HepG2 (cell line): ENCODE results near the gene GALR2. TPM values are rescaled to one million over a fixed set of nuclear protein-coding genes. Genes with fewer than 3 reads are reported as not detected.

Source experiments
- ATAC-seq: fragments of 200-7000 bp; cut with Tn5 transposase; 3 replicates; pipeline ENCODE4 v1.9.1; 2020; ENCODE audit warnings: mild to moderate bottlenecking, moderate library complexity
- BruUV-seq: library from RNA; stranded (reverse); fragments of 400-500 nt; replicated peaks from 2 replicates; lab custom pipeline; 2021; lab: Mats Ljungman, UMichigan
- CTCF ChIA-PET: fragments of 300-600 bp; formaldehyde crosslinking; extraction: SDS; loops from one replicate; lab custom pipeline; 2021; ENCODE audit warnings: low total read pairs, inconsistent platforms, low intra/inter-chr PET ratio; lab: Yijun Ruan, JAX
- POLR2A ChIA-PET: fragments of 350-600 bp; sonication (Branson Sonifier 250); formaldehyde crosslinking; loops from one replicate; lab custom pipeline; 2020; ENCODE audit warnings: antibody characterized with exemption, inconsistent platforms; lab: Yijun Ruan, JAX
- DNase-seq: peaks from one replicate; pipeline ENCODE4 v3.0.0-alpha.2; 2015; ENCODE audit warnings: low spot score
- FAIRE-seq: peaks from 3 replicates; lab custom pipeline; 2011; peaks lifted over from hg19 to GRCh38; lab: Jason Lieb, UNC
- H2AFZ ChIP-seq: one replicate; pipeline ENCODE4 v1.6.1; 2011; ENCODE audit warnings: low read length, inconsistent platforms
- H3K27ac ChIP-seq: fragments of 300-600 bp; 3 replicates; pipeline ENCODE4 v1.8.0; 2011; ENCODE audit warnings: mixed run types, mild to moderate bottlenecking, mixed read lengths, low read length, inconsistent platforms; ENCODE audit not compliant: insufficient read depth; ENCODE audit errors: extremely low read length
- H3K27me3 ChIP-seq, 2 experiments: fragments of 200-600 bp in 1 of 2; 2 replicates in 1 of 2; 3 replicates in 1 of 2; pipeline versions ENCODE4 v1.6.0 to v1.8.0; 2011; ENCODE audit warnings: low read length in 2 of 2, mild to moderate bottlenecking in 2 of 2, moderate library complexity in 2 of 2, inconsistent platforms in 1 of 2; ENCODE audit not compliant: insufficient read depth in 2 of 2, control insufficient read depth in 1 of 2
- H3K36me3 ChIP-seq, 2 experiments: fragments of 200-600 bp in 1 of 2; replicated peaks in 1 of 2; 2 replicates in 1 of 2; 3 replicates in 1 of 2; pipeline versions ENCODE4 v1.5.1 to v1.8.0; 2011; ENCODE audit warnings: low read length in 2 of 2, inconsistent platforms in 1 of 2; ENCODE audit not compliant: insufficient read depth in 2 of 2, control insufficient read depth in 1 of 2
- H3K4me1 ChIP-seq: 2 replicates; pipeline ENCODE4 v1.5.1; 2012; ENCODE audit warnings: low read length, inconsistent platforms; ENCODE audit not compliant: insufficient read depth
- H3K4me2 ChIP-seq: 2 replicates; pipeline ENCODE4 v1.6.0; 2011; ENCODE audit warnings: low read depth, low read length, inconsistent platforms
- H3K4me3 ChIP-seq, 3 experiments: fragments of 200-600 bp in 1 of 3; sonication (generic), shearing (Covaris generic) in 1 of 3; replicated peaks in 1 of 3; 2 replicates each; pipeline ENCODE4 v1.5.1; 2011 to 2016; ENCODE audit warnings: low read length in 3 of 3, inconsistent platforms in 2 of 3, low read depth in 2 of 3, mild to moderate bottlenecking in 2 of 3, control low read depth in 1 of 3, mixed read lengths in 1 of 3; ENCODE audit not compliant: insufficient read depth in 1 of 3
- H3K79me2 ChIP-seq: one replicate; pipeline ENCODE4 v1.6.1; 2011; ENCODE audit warnings: low read length, inconsistent platforms; ENCODE audit not compliant: insufficient read depth
- H3K9ac ChIP-seq: 2 replicates; pipeline ENCODE4 v1.6.0; 2011; ENCODE audit warnings: mild to moderate bottlenecking, low read depth, low read length, inconsistent platforms; ENCODE audit not compliant: insufficient read depth
- H3K9me3 ChIP-seq: 2 replicates; pipeline ENCODE4 v1.5.1; 2012; ENCODE audit warnings: mild to moderate bottlenecking, low read length
- H4K20me1 ChIP-seq: 2 replicates; pipeline ENCODE4 v1.6.0; 2011; ENCODE audit warnings: inconsistent platforms, mild to moderate bottlenecking, low read length, moderate library complexity; ENCODE audit not compliant: insufficient read depth
- ARHGAP35 ChIP-seq: sonication (generic); formaldehyde crosslinking; IDR thresholded peaks from 2 replicates; pipeline ENCODE4 v1.9.0; 2022; ENCODE audit warnings: mild to moderate bottlenecking, inconsistent platforms, moderate library complexity, missing genetic modification reagents, borderline replicate concordance
- ATF5 ChIP-seq: sonication (generic); formaldehyde crosslinking; IDR thresholded peaks from 2 replicates; pipeline ENCODE4 v1.4.0; 2020; ENCODE audit warnings: mild to moderate bottlenecking, low read depth, missing genetic modification reagents
- BATF2 ChIP-seq: sonication (generic); formaldehyde crosslinking; IDR thresholded peaks from 2 replicates; pipeline ENCODE4 v1.8.0; 2022; ENCODE audit warnings: mild to moderate bottlenecking, missing genetic modification reagents, moderate library complexity
- GATA4 ChIP-seq: sonication (generic); IDR thresholded peaks from 2 replicates; pipeline ENCODE4 v1.6.1; 2016; ENCODE audit warnings: antibody characterized with exemption, low read depth, borderline replicate concordance
- MAFG ChIP-seq: sonication (generic); formaldehyde crosslinking; IDR thresholded peaks from 2 replicates; pipeline ENCODE4 v1.5.1; 2020; ENCODE audit warnings: mild to moderate bottlenecking, missing genetic modification reagents
- MAFK ChIP-seq, 2 experiments: IDR thresholded peaks in 1 of 2; conservative IDR thresholded peaks in 1 of 2; 2 replicates each; pipeline ENCODE4 v1.6.1; 2011; ENCODE audit warnings: improper control_type of control experiment in 2 of 2, low read length in 2 of 2
- MLLT10 ChIP-seq: sonication (generic); formaldehyde crosslinking; IDR thresholded peaks from 2 replicates; pipeline ENCODE4 v1.4.0; 2020; ENCODE audit warnings: missing genetic modification reagents
- MTERF4 ChIP-seq: sonication (generic); formaldehyde crosslinking; IDR thresholded peaks from 2 replicates; pipeline ENCODE4 v1.8.0; 2023; ENCODE audit warnings: mild to moderate bottlenecking, missing genetic modification reagents
- PAXIP1 ChIP-seq: sonication (generic); formaldehyde crosslinking; conservative IDR thresholded peaks from 2 replicates; pipeline ENCODE4 v1.4.0; 2020; ENCODE audit warnings: mild to moderate bottlenecking, missing genetic modification reagents, moderate library complexity
- PPARG ChIP-seq: conservative IDR thresholded peaks from 2 replicates; pipeline ENCODE4 v1.6.1; 2016; ENCODE audit warnings: missing biosample characterization, missing genetic modification reagents
- RBAK ChIP-seq: sonication (generic); formaldehyde crosslinking; IDR thresholded peaks from 2 replicates; pipeline ENCODE4 v1.5.1; 2020; ENCODE audit warnings: mild to moderate bottlenecking, missing genetic modification reagents
- SAP130 ChIP-seq: IDR thresholded peaks from 2 replicates; pipeline ENCODE4 v1.6.1; 2016; ENCODE audit warnings: low read depth
- ZBTB21 ChIP-seq: sonication (generic); formaldehyde crosslinking; IDR thresholded peaks from 2 replicates; pipeline ENCODE4 v1.4.0; 2020; ENCODE audit warnings: missing genetic modification reagents
- ZNF180 ChIP-seq: sonication (generic); formaldehyde crosslinking; IDR thresholded peaks from 2 replicates; pipeline ENCODE4 v1.4.0; 2020; ENCODE audit warnings: low read depth, missing genetic modification reagents, borderline replicate concordance
- ZNF234 ChIP-seq: sonication (generic); formaldehyde crosslinking; conservative IDR thresholded peaks from 2 replicates; pipeline ENCODE4 v1.5.1; 2020; ENCODE audit warnings: mild to moderate bottlenecking, missing genetic modification reagents
- ZNF333 ChIP-seq: sonication (generic); formaldehyde crosslinking; IDR thresholded peaks from 2 replicates; pipeline ENCODE4 v1.4.0; 2020; ENCODE audit warnings: mild to moderate bottlenecking, missing genetic modification reagents, borderline replicate concordance
- ZNF484 ChIP-seq: sonication (generic); formaldehyde crosslinking; IDR thresholded peaks from 2 replicates; pipeline ENCODE4 v1.5.1; 2020; ENCODE audit warnings: mild to moderate bottlenecking, low read depth, missing genetic modification reagents, borderline replicate concordance
- ZNF510 ChIP-seq: sonication (generic); formaldehyde crosslinking; IDR thresholded peaks from 2 replicates; pipeline ENCODE4 v1.4.0; 2020; ENCODE audit warnings: low read depth, mild to moderate bottlenecking, missing genetic modification reagents
- ZNF747 ChIP-seq: sonication (generic); formaldehyde crosslinking; IDR thresholded peaks from 2 replicates; pipeline ENCODE4 v1.8.1; 2023; ENCODE audit warnings: missing genetic modification reagents, mild to moderate bottlenecking, borderline replicate concordance
- WGBS: methylation state at CpG from one replicate; pipeline ENCODE4 v1.1.6; 2017; ENCODE audit warnings: low lambda C conversion rate; 5-methylcytosine and 5-hydroxymethylcytosine counted together
- in situ Hi-C: cut with HindIII; loops from 2 replicates; pipeline ENCODE4 v1.10.0; 2017; ENCODE audit warnings: low pct_unique_long_range_greater_than_20kb; ENCODE audit not compliant: extremely low pct_ligation_motif_present
- intact Hi-C: fragments of 100-400 bp; cut with micrococcal nuclease; formaldehyde crosslinking; loops from one replicate; pipeline ENCODE4 v1.10.0; 2022; ENCODE audit not compliant: unreplicated experiment
- polyA plus RNA-seq, 8 experiments: library from polyadenylated mRNA; depleted of rRNA in 3 of 8; stranded (reverse) in 7 of 8; unstranded in 1 of 8; fragments of >200 nt; fragmentation: Illumina TruSeq in 4 of 8; extraction: Trizol in 4 of 8; gene quantifications; 2 replicates each; pipeline versions ENCODE4 v1.2.1 to v1.2.3, GENCODE V29; 2011 to 2016; ENCODE audit warnings: low read depth in 4 of 8, missing spikeins in 1 of 8, mixed read lengths in 1 of 8; ENCODE audit not compliant: insufficient read depth in 1 of 8
- total RNA-seq, 5 experiments: library from RNA; depleted of rRNA; stranded (reverse); fragments of >200 nt; fragmentation: Illumina TruSeq; extraction: Trizol; gene quantifications; 2 replicates each; pipeline ENCODE4 v1.2.3, GENCODE V29; 2016; ENCODE audit warnings: low read depth in 1 of 5

The GALR2 gene
- total and polyA plus RNA-seq, 2 of the 13 experiments (the other 11 are each of a cell fraction or from before 2014, with no cell fraction given), result 0.48 to 0.58 TPM

GRCh38 chr17:76104896-76105231 lies 30.3 kb downstream of the GALR2 start (continued):
- TF ChIP-seq PAXIP1 (CRISPR knock-in tag) (peak; percentile 50), ZBTB21 (CRISPR knock-in tag) (no peak), MAFK (conservative IDR thresholded peaks at IDR 0.05 in 1 of 2, IDR thresholded peaks at IDR 0.05 in 1 of 2; ENCODE audit: low read length in 2 of 2) (peak in 1 of 2 experiments; percentile 59; a peak in 3 of 4 replicates), GATA4 (0 out of 2 replicates have a peak, but pooled peaks have one; percentile 20), SAP130 (CRISPR knock-in tag) (peak; percentile 58), ZNF484 (CRISPR knock-in tag) (no peak), PPARG (CRISPR knock-in tag) (peak; percentile 84), ARHGAP35 (CRISPR knock-in tag) (no peak)

GRCh38 chr17:76106703-76107102 lies 32.1 kb downstream of the GALR2 start:
- Histone ChIP-seq H3K9ac (no peak overlapping the region), H2AFZ (no peak overlapping the region), H3K4me2 (no peak overlapping the region), H3K79me2 (peaks cover 16% of the 10 kb centered on the region), H4K20me1 (no peaks in the 10 kb centered on the region), H3K9me3 (no peaks in the 10 kb centered on the region), H3K4me1 (peaks cover 43% of the 10 kb centered on the region), H3K4me3 (no peak overlapping the region), H3K36me3 (peaks cover 2 to 3% of the 10 kb centered on the region in 2 experiments), H3K27ac (no peak overlapping the region), H3K27me3 (no peaks in the 10 kb centered on the region; a peak in 1 of 5 replicates)
- FAIRE-seq (no peak), ATAC-seq (no peak), DNase-seq (no peak)
- POLR2A ChIA-PET, result interaction anchor here (0.7 to 1.3 kb wide), 3 partner anchors 10 to 20 kb away, joined by 3 to 8 read pairs (median 7); no protein-coding TSS in a partner anchor
- in situ Hi-C loops (no loop called here), intact Hi-C loops (no loop called here)
- no TSS peak for BruUV-seq
- WGBS, result 39% methylated on average over 3 of the region's 3 CpGs
- CTCF ChIA-PET, result no interaction called here
- TF ChIP-seq ZNF333 (CRISPR knock-in tag) (no peak), BATF2 (CRISPR knock-in tag) (no peak), ZNF510 (CRISPR knock-in tag) (no peak), ZNF747 (no peak), ZNF180 (CRISPR knock-in tag) (no peak), MLLT10 (CRISPR knock-in tag) (no peak), ATF5 (CRISPR knock-in tag) (no peak), MTERF4 (CRISPR knock-in tag) (no peak), ZNF234 (CRISPR knock-in tag) (no peak), RBAK (CRISPR knock-in tag) (no peak), MAFG (CRISPR knock-in tag) (no peak)
